ENCODE data around the gene SHISA9. TPM values are rescaled to one million over a fixed set of nuclear protein-coding genes. Genes with fewer than 3 reads are reported as not detected.

Gene SHISA9
- total RNA-seq, 1 donor from 2014 or later = not detected

GRCh38 chr16:13030769-13031168, 129.4 kb downstream of the SHISA9 start:
- Histone ChIP-seq H3K4me1 (no peaks in the 10 kb centered on the region), H3K36me3 (no peaks in the 10 kb centered on the region), H3K9me3 (no peaks in the 10 kb centered on the region), H3K27me3 (no peaks in the 10 kb centered on the region), H3K27ac (no peak overlapping the region), H3K4me3 (no peak overlapping the region)
- ATAC-seq = no peak
- intact Hi-C loops (cut with DNase I) = no loop called here
- no peak for TF ChIP-seq CTCF (IDR thresholded peaks at IDR 0.05)
- no peak for DNase-seq

GRCh38 chr16:13032911-13033310, 131.5 kb downstream of the SHISA9 start:
- Histone ChIP-seq H3K36me3 (no peaks in the 10 kb centered on the region), H3K27me3 (no peaks in the 10 kb centered on the region), H3K4me3 (no peak overlapping the region), H3K4me1 (no peaks in the 10 kb centered on the region), H3K9me3 (no peaks in the 10 kb centered on the region), H3K27ac (no peak overlapping the region)
- intact Hi-C loops (cut with DNase I) = no loop called here
- DNase-seq (no peak), ATAC-seq (no peak)
- no peak for TF ChIP-seq CTCF (IDR thresholded peaks at IDR 0.05)

GRCh38 chr16:13036600-13036999, 135.2 kb downstream of the SHISA9 start:
- intact Hi-C loops (cut with DNase I) = no loop called here
- Histone ChIP-seq H3K36me3 (no peaks in the 10 kb centered on the region), H3K4me1 (no peaks in the 10 kb centered on the region), H3K9me3 (no peaks in the 10 kb centered on the region), H3K4me3 (no peak overlapping the region), H3K27me3 (no peaks in the 10 kb centered on the region), H3K27ac (no peak overlapping the region)
- ATAC-seq (no peak), DNase-seq (no peak)
- no peak for TF ChIP-seq CTCF (IDR thresholded peaks at IDR 0.05)

GRCh38 chr16:13038591-13038990, 137.2 kb downstream of the SHISA9 start:
- no peak for DNase-seq
- Histone ChIP-seq H3K27ac (no peak overlapping the region), H3K4me1 (no peaks in the 10 kb centered on the region), H3K27me3 (no peaks in the 10 kb centered on the region), H3K4me3 (no peak overlapping the region), H3K9me3 (no peaks in the 10 kb centered on the region), H3K36me3 (no peaks in the 10 kb centered on the region)
- TF ChIP-seq CTCF (IDR thresholded peaks at IDR 0.05) = no peak
- intact Hi-C loops (cut with DNase I) = no loop called here
- ATAC-seq = no peak

GRCh38 chr16:13039526-13039925, 138.1 kb downstream of the SHISA9 start:
- no peaks in the 10 kb centered on the region for H3K36me3 ChIP-seq
- H3K27ac ChIP-seq = no peak overlapping the region
- H3K9me3 ChIP-seq = no peaks in the 10 kb centered on the region
- no peak for DNase-seq
- no peak overlapping the region for H3K4me3 ChIP-seq
- H3K4me1 ChIP-seq = no peaks in the 10 kb centered on the region
- intact Hi-C loops (cut with DNase I) = no loop called here
- no peak for TF ChIP-seq CTCF (IDR thresholded peaks at IDR 0.05)
- no peaks in the 10 kb centered on the region for H3K27me3 ChIP-seq
- ATAC-seq = no peak

GRCh38 chr16:13041180-13041579, 139.8 kb downstream of the SHISA9 start:
- ATAC-seq = no peak
- H3K36me3 ChIP-seq = no peaks in the 10 kb centered on the region
- no peaks in the 10 kb centered on the region for H3K4me1 ChIP-seq

More at GRCh38 chr16:13041180-13041579, 139.8 kb downstream of the SHISA9 start:
- Histone ChIP-seq H3K9me3 (no peaks in the 10 kb centered on the region), H3K27ac (no peak overlapping the region), H3K27me3 (no peaks in the 10 kb centered on the region), H3K4me3 (no peak overlapping the region)
- intact Hi-C loops (cut with DNase I) = no loop called here
- DNase-seq = no peak
- no peak for TF ChIP-seq CTCF (IDR thresholded peaks at IDR 0.05)

Measured in upper lobe of right lung (tissue), 1 donor.